NCI-H128 (cell line): ENCODE measurements around the gene BFSP1.

ENCODE experiments used
- DNase-seq: peaks from one replicate; lab custom pipeline; 2025; ENCODE audit not compliant: unreplicated experiment; lab: John Stamatoyannopoulos, UW

The BFSP1 gene

GRCh38 chr20:17558154-17558940, 27.2 kb upstream of the BFSP1 start:
- no peak for DNase-seq

- DNase-seq: no peak
Observed at GRCh38 chr20:17557675-17558006, 26.5 kb upstream of the BFSP1 start.

- DNase-seq: no peak
Observed at GRCh38 chr20:17556837-17557674, 25.9 kb upstream of the BFSP1 start.

- no peak for DNase-seq
Observed at GRCh38 chr20:17555106-17555505, 23.9 kb upstream of the BFSP1 start.

- no peak for DNase-seq
Observed at GRCh38 chr20:17549131-17549530, 18.0 kb upstream of the BFSP1 start.

- no peak for DNase-seq
Observed at GRCh38 chr20:17545127-17545526, 13.9 kb upstream of the BFSP1 start.

- DNase-seq: no peak
Observed at GRCh38 chr20:17543531-17544131, 12.5 kb upstream of the BFSP1 start.

GRCh38 chr20:17542993-17543412, 11.8 kb upstream of the BFSP1 start:
- DNase-seq: no peak

- no peak for DNase-seq
Observed at GRCh38 chr20:17542481-17542880, 11.3 kb upstream of the BFSP1 start.

- no peak for DNase-seq
Observed at GRCh38 chr20:17541996-17542395, 10.8 kb upstream of the BFSP1 start.

- no peak for DNase-seq
Observed at GRCh38 chr20:17541596-17541995, 10.4 kb upstream of the BFSP1 start.

GRCh38 chr20:17538517-17539170, 7.5 kb upstream of the BFSP1 start:
- no peak for DNase-seq

- DNase-seq: no peak
Observed at GRCh38 chr20:17537959-17538358, 6.8 kb upstream of the BFSP1 start.

- DNase-seq: peak; percentile 34
Observed at GRCh38 chr20:17536944-17537444, 5.8 kb upstream of the BFSP1 start.

GRCh38 chr20:17534077-17534476, 2.9 kb upstream of the BFSP1 start:
- DNase-seq: no peak

- DNase-seq: no peak
Observed at GRCh38 chr20:17533396-17533795, 2.2 kb upstream of the BFSP1 start.

GRCh38 chr20:17531665-17532025, 466 bp upstream of the BFSP1 start:
- DNase-seq: no peak

- DNase-seq: no peak
Observed at GRCh38 chr20:17530153-17530552, 1.0 kb downstream of the BFSP1 start.

GRCh38 chr20:17529586-17529985, 1.6 kb downstream of the BFSP1 start:
- DNase-seq: no peak

GRCh38 chr20:17525650-17526049, 5.5 kb downstream of the BFSP1 start:
- DNase-seq: no peak

GRCh38 chr20:17525132-17525531, 6.0 kb downstream of the BFSP1 start:
- DNase-seq: no peak
